T1000 (cell line): Measurements from ENCODE around the gene OXSR1.
"Not testable (repeated sequence)": the region's sequence is repeated elsewhere in the genome, so short reads cannot be mapped to it uniquely, and the experiment has no call there.

Experiments
- DNase-seq: peaks from one replicate; lab custom pipeline; 2025; ENCODE audit warnings: mixed read lengths; lab: John Stamatoyannopoulos, UW

OXSR1 gene

GRCh38 chr3:38143511-38143910 is 21.8 kb upstream of the OXSR1 start:
- DNase-seq: no peak

GRCh38 chr3:38146504-38146903 is 18.8 kb upstream of the OXSR1 start:
- DNase-seq: no peak

GRCh38 chr3:38147421-38147820 is 17.9 kb upstream of the OXSR1 start:
- no peak for DNase-seq

GRCh38 chr3:38148311-38148882 is 16.9 kb upstream of the OXSR1 start:
- DNase-seq: no peak

GRCh38 chr3:38149708-38150107 is 15.6 kb upstream of the OXSR1 start:
- DNase-seq: no peak

GRCh38 chr3:38150780-38151528 is 14.4 kb upstream of the OXSR1 start:
- DNase-seq: no peak

- DNase-seq: no peak
Observed at GRCh38 chr3:38151667-38152265, 13.6 kb upstream of the OXSR1 start.

GRCh38 chr3:38152609-38153008 is 12.7 kb upstream of the OXSR1 start:
- no peak for DNase-seq

- no peak for DNase-seq
Observed at GRCh38 chr3:38153221-38153620, 12.1 kb upstream of the OXSR1 start.

GRCh38 chr3:38154033-38154494 is 11.3 kb upstream of the OXSR1 start:
- DNase-seq: no peak

GRCh38 chr3:38154625-38155255 is 10.6 kb upstream of the OXSR1 start:
- DNase-seq: no peak

GRCh38 chr3:38155825-38156224 is 9.5 kb upstream of the OXSR1 start:
- no peak for DNase-seq

GRCh38 chr3:38157117-38157516 is 8.2 kb upstream of the OXSR1 start:
- DNase-seq: no peak

GRCh38 chr3:38157595-38157994 is 7.7 kb upstream of the OXSR1 start:
- no peak for DNase-seq

GRCh38 chr3:38158472-38158871 is 6.9 kb upstream of the OXSR1 start:
- DNase-seq: no peak

- DNase-seq: not testable (repeated sequence)
Observed at GRCh38 chr3:38160704-38161103, 4.6 kb upstream of the OXSR1 start.

- no peak for DNase-seq
Observed at GRCh38 chr3:38163117-38163840, 2.1 kb upstream of the OXSR1 start.

GRCh38 chr3:38163841-38164642 is 1.3 kb upstream of the OXSR1 start:
- no peak for DNase-seq

GRCh38 chr3:38164643-38164951 is 740 bp upstream of the OXSR1 start:
- DNase-seq: no peak

- no peak for DNase-seq
Observed at GRCh38 chr3:38165722-38166387, 518 bp downstream of the OXSR1 start.

GRCh38 chr3:38167591-38167990 is 2.3 kb downstream of the OXSR1 start:
- DNase-seq: no peak
